K562 (cell line): ENCODE results near the gene ADM5. TPM values are rescaled to one million over a fixed set of nuclear protein-coding genes. Genes with fewer than 3 reads are reported as not detected.

ENCODE experiments used
- ATAC-seq: fragments of 200-7000 bp; cut with Tn5 transposase; 3 replicates; pipeline ENCODE4 v1.9.1; 2020; ENCODE audit warnings: moderate library complexity
- BruUV-seq: library from RNA; stranded (reverse); fragments of 400-500 nt; replicated peaks from 2 replicates; lab custom pipeline; 2021; lab: Mats Ljungman, UMichigan
- CTCF ChIA-PET: fragments of 300-600 bp; formaldehyde crosslinking; extraction: SDS; loops from one replicate; lab custom pipeline; 2021; ENCODE audit warnings: low intra/inter-chr PET ratio; lab: Yijun Ruan, JAX
- POLR2A ChIA-PET: fragments of 300-600, 350-650 bp; sonication (Branson Sonifier 250); formaldehyde crosslinking; extraction: SDS; loops from one replicate; lab custom pipeline; 2021; ENCODE audit warnings: antibody characterized with exemption, inconsistent platforms; lab: Yijun Ruan, JAX
- DNase-seq, 4 experiments: peaks; one replicate each; pipeline versions ENCODE4 v3.0.0 to v3.0.0-alpha.2; 2011 to 2018; ENCODE audit warnings: low spot score in 3 of 4, mixed read lengths in 3 of 4; ENCODE audit errors: extremely low read depth in 1 of 4
- FAIRE-seq: peaks from 2 replicates; lab custom pipeline; 2011; peaks lifted over from hg19 to GRCh38; lab: Jason Lieb, UNC
- H2AFZ ChIP-seq: 2 replicates; pipeline ENCODE4 v1.6.0; 2011; ENCODE audit warnings: low read depth, low read length, control low read depth, inconsistent platforms
- H3K27ac ChIP-seq: fragments of 200-600 bp; 3 replicates; pipeline ENCODE4 v1.8.0; 2011; ENCODE audit warnings: low read depth, mild to moderate bottlenecking, control low read depth, inconsistent platforms, low read length, moderate library complexity, mixed read lengths; ENCODE audit errors: extremely low read depth
- H3K27me3 ChIP-seq, 2 experiments: fragments of 300-600 bp in 1 of 2; 2 replicates in 1 of 2; 3 replicates in 1 of 2; pipeline versions ENCODE4 v1.6.0 to v1.8.0; 2011; ENCODE audit warnings: inconsistent platforms in 2 of 2, low read length in 2 of 2, mild to moderate bottlenecking in 1 of 2, mixed read lengths in 1 of 2, moderate library complexity in 1 of 2; ENCODE audit not compliant: control insufficient read depth in 2 of 2, insufficient read depth in 2 of 2
- H3K36me3 ChIP-seq: fragments of 300-600 bp; 3 replicates; pipeline ENCODE4 v1.8.0; 2011; ENCODE audit warnings: mild to moderate bottlenecking, low read length, inconsistent platforms; ENCODE audit not compliant: control insufficient read depth, insufficient read depth
- H3K4me1 ChIP-seq, 2 experiments: fragments of 200-600 bp in 1 of 2; replicated peaks in 1 of 2; 2 replicates in 1 of 2; 3 replicates in 1 of 2; pipeline versions ENCODE4 v1.5.1 to v1.8.0; 2011; ENCODE audit warnings: inconsistent platforms in 2 of 2, low read length in 2 of 2, mild to moderate bottlenecking in 1 of 2, mixed read lengths in 1 of 2, moderate library complexity in 1 of 2; ENCODE audit not compliant: control insufficient read depth in 2 of 2, insufficient read depth in 2 of 2
- H3K4me2 ChIP-seq: 2 replicates; pipeline ENCODE4 v1.6.1; 2011; ENCODE audit warnings: low read length, control low read depth, inconsistent platforms, mixed read lengths; ENCODE audit not compliant: insufficient read depth
- H3K4me3 ChIP-seq: fragments of 200-600 bp; sonication (generic), shearing (Covaris generic); 2 replicates; pipeline ENCODE4 v1.5.1; 2016; ENCODE audit warnings: control low read depth, inconsistent platforms
- H3K79me2 ChIP-seq: fragments of 200-600 bp; 3 replicates; pipeline ENCODE4 v1.8.0; 2011; ENCODE audit warnings: low read length, inconsistent platforms; ENCODE audit not compliant: control insufficient read depth, insufficient read depth
- H3K9ac ChIP-seq, 2 experiments: 2 replicates each; pipeline versions ENCODE4 v1.6.0 to v1.6.1; 2011; ENCODE audit warnings: low read depth in 2 of 2, low read length in 2 of 2, control low read depth in 1 of 2, inconsistent platforms in 1 of 2, mild to moderate bottlenecking in 1 of 2, mixed read lengths in 1 of 2; ENCODE audit not compliant: insufficient read depth in 1 of 2
- H3K9me1 ChIP-seq: one replicate; pipeline ENCODE4 v1.6.0; 2011; ENCODE audit warnings: inconsistent platforms, mild to moderate bottlenecking, low read length, moderate library complexity; ENCODE audit not compliant: control insufficient read depth, insufficient read depth
- H3K9me3 ChIP-seq: replicated peaks from 2 replicates; pipeline ENCODE4 v1.5.1; 2011; ENCODE audit warnings: low read depth, low read length, inconsistent platforms; ENCODE audit not compliant: control insufficient read depth, insufficient read depth
- H4K20me1 ChIP-seq: replicated peaks from 2 replicates; pipeline ENCODE4 v1.6.1; 2011; ENCODE audit warnings: low read length, inconsistent platforms, mixed read lengths; ENCODE audit not compliant: control insufficient read depth, insufficient read depth
- ERF ChIP-seq: fragments of 450-650 bp; formaldehyde crosslinking; IDR thresholded peaks from 2 replicates; pipeline ENCODE4 v1.4.0; 2020; ENCODE audit warnings: mild to moderate bottlenecking, mixed read lengths
- POLR2A ChIP-seq: fragments of 450-650 bp; conservative IDR thresholded peaks from 2 replicates; pipeline ENCODE4 v1.6.1; 2016
- TEAD1 ChIP-seq, 2 experiments: fragments of 450-650 bp in 1 of 2; sonication (generic) in 1 of 2; formaldehyde crosslinking; IDR thresholded peaks; 2 replicates each; pipeline versions ENCODE4 v1.4.0 to v1.8.0; 2020 to 2022; ENCODE audit warnings: mild to moderate bottlenecking in 2 of 2, missing genetic modification reagents in 1 of 2
- TGIF2 ChIP-seq: sonication (generic); formaldehyde crosslinking; IDR thresholded peaks from 2 replicates; pipeline ENCODE4 v1.8.1; 2022; ENCODE audit warnings: mild to moderate bottlenecking, missing genetic modification reagents, moderate library complexity
- ZNF224 ChIP-seq: sonication (generic); formaldehyde crosslinking; IDR thresholded peaks from 2 replicates; pipeline ENCODE4 v1.8.0; 2022; ENCODE audit warnings: mild to moderate bottlenecking, missing genetic modification reagents
- WGBS: fragments of 100-300 bp; shearing (Covaris generic); methylation state at CpG from one replicate; pipeline ENCODE4 v1.1.6; 2016; ENCODE audit warnings: low coverage, mixed read lengths; ENCODE audit not compliant: insufficient coverage; ENCODE audit errors: missing lambda C conversion rate; 5-methylcytosine and 5-hydroxymethylcytosine counted together
- in situ Hi-C: fragments of 300-500 bp; cut with MboI; formaldehyde crosslinking; loops from 4 replicates; pipeline ENCODE4 v1.15.0; 2018; ENCODE audit warnings: inconsistent platforms, mixed read lengths
- intact Hi-C: fragments of 100-400 bp; cut with micrococcal nuclease; formaldehyde crosslinking; loops from 2 replicates; pipeline ENCODE4 v1.14.2; 2022
- polyA plus RNA-seq, 8 experiments: library from polyadenylated mRNA; depleted of rRNA in 4 of 8; stranded (reverse) in 5 of 8; unstranded in 3 of 8; fragments of >200 nt; fragmentation: Nextera tagmentation in 2 of 8; fragmentation: Illumina TruSeq in 1 of 8; extraction: Ambion mirVana in 2 of 8; extraction: Trizol in 1 of 8; gene quantifications; 2 replicates each; pipeline versions ENCODE4 v1.2.1 to v1.2.3, GENCODE V29; 2011 to 2014; ENCODE audit warnings: inconsistent platforms in 1 of 8, missing spikeins in 1 of 8
- total RNA-seq, 7 experiments: library from RNA; depleted of rRNA in 6 of 7; stranded (reverse); fragments of >200 nt in 6 of 7; fragmentation: Illumina TruSeq in 2 of 7; extraction: Trizol in 2 of 7; gene quantifications; 2 replicates each; pipeline versions ENCODE4 v1.2.1 to v1.2.3, GENCODE V29; 2011 to 2021; ENCODE audit warnings: low replicate concordance in 1 of 7

Gene ADM5
- total and polyA plus RNA-seq, 9 of the 15 experiments (the other 6 are each of a cell fraction or from before 2014, with no cell fraction given): 0.13 to 8.4 (median 2.0) TPM; not detected in 1

GRCh38 chr19:49687566-49688316 is 1.7 kb upstream of the ADM5 start (continued):
- TF ChIP-seq TEAD1 (CRISPR knock-in tag; IDR thresholded peaks at IDR 0.05) (no peak), ERF (CRISPR knock-in tag) (no peak), POLR2A (0 out of 2 replicates have a peak, but pooled peaks have one; percentile 18), TGIF2 (CRISPR knock-in tag) (no peak)

- intact Hi-C loops (no loop called here), in situ Hi-C loops (no loop called here)
- ChIA-PET CTCF (no interaction called here), POLR2A (interaction anchor here (0.9 to 1.9 kb wide), 3 partner anchors 10 to 12 kb away, joined by 3 to 9 read pairs (median 4); partner anchors contain the start of gene PRMT1)
- Histone ChIP-seq H3K4me2 (no peak overlapping the region), H3K27ac (no peak overlapping the region), H3K36me3 (peaks cover 58% of the 10 kb centered on the region; the same call in 2 of the 3 replicates), H3K9ac (peak overlapping the region in 1 of 2 experiments; percentile 36; a peak in 2 of 4 replicates), H3K9me1 (no peaks in the 10 kb centered on the region), H3K9me3 (no peaks in the 10 kb centered on the region), H3K4me1 (peaks cover 0 to 71% of the 10 kb centered on the region in 2 experiments; a peak in 2 of 5 replicates), H3K27me3 (no peaks in the 10 kb centered on the region), H2AFZ (no peak overlapping the region), H3K79me2 (peaks cover 2% of the 10 kb centered on the region; the same call in 1 of the 3 replicates), H3K4me3 (no peak overlapping the region), H4K20me1 (no peaks in the 10 kb centered on the region; the same call in 1 of the 2 replicates)
- no TSS peak for BruUV-seq
- FAIRE-seq (no peak), DNase-seq (no peak), ATAC-seq (no peak; the same call in 2 of the 3 replicates)
- 79% methylated on average over 6 of the region's 12 CpGs for WGBS
- TF ChIP-seq POLR2A (peak; percentile 53; the same call in 1 of the 2 replicates), ZNF224 (CRISPR knock-in tag) (no peak)
Observed at GRCh38 chr19:49688531-49689132, 762 bp upstream of the ADM5 start.
